NCI-H128 (cell line): ENCODE results near the gene FSD1L.
A peak's percentile ranks its signal among the peaks of the same experiment; 100 is the strongest.
"Not testable (repeated sequence)": the region's sequence is repeated elsewhere in the genome, so short reads cannot be mapped to it uniquely, and the experiment has no call there.

ENCODE experiments used
- DNase-seq: peaks from one replicate; lab custom pipeline; 2025; ENCODE audit not compliant: unreplicated experiment; lab: John Stamatoyannopoulos, UW

FSD1L gene

GRCh38 chr9:105554042-105554441 is 106.2 kb downstream of the FSD1L start:
- DNase-seq: no peak

DNA sequence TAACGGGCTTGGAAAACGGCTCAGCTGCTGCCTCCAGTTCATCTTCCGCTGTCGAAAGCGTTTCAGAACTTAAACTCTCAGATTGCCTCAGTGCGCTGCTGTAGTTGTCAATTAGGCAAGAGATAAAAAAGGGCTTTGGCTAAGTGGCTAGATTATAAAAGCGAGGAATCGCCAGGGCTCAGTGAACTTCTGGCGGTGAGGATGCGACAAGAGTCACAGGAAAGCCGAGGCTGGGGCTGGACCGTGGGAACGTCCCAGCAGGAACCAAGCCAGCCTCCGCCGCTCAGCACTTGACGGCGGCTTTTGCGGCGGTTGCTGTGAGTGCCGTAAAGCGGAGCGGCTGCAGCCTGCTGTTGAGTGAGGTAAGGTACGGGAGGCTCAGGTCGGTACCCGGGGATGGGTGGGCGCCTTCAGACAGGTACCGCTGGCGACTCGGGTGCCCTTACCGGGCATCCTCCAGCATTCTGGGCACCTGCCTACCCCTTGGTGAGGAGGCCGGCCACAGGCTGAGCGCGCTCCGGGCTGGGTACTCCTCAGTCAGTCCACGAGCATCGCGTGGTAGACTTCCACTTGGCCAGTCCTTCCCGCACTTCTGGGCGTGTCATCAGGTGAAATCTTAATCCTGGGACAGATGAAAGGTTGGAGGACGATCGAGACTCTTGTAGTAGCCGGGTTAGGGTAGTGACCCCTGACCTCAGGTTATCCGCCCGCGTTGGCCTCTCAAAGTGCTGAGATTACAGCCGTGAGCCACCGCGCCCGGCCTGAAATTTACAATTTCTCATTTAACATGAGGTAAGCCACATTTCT is 110.2 kb downstream of the FSD1L start, which contains the start of gene FKTN:
FKTN (plus strand) TSS at position 328 of the 807 bp plus-strand sequence. CDS start 16,902 bp downstream, outside the sequence.
- DNase-seq: peak; percentile 65

DNA sequence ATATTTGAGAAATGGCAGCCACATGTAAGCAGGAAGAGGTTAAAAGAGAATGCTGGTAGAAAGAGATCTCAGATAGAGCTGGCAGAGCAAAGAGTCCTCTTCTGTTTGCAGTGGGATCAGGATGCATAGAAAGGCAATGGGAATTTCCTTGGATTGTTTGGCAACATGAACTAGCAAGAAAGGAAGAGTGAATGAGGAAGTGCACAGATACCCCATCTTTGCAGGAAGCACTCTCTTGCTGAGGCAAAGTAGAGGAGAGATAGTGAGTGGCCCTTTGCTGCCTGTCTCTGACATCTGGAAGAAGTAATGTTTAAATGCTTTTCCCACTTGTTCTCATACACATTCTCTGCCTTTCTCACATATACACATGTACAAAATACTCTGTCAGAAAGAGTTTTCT is 124.6 kb downstream of the FSD1L start:
- DNase-seq: no peak

GRCh38 chr9:105579952-105580351 is 132.1 kb downstream of the FSD1L start:
- not testable (repeated sequence) for DNase-seq

- DNase-seq: not testable (repeated sequence)
These were observed 133.7 kb downstream of the FSD1L start for GRCh38 chr9:105581550-105581949.

DNA sequence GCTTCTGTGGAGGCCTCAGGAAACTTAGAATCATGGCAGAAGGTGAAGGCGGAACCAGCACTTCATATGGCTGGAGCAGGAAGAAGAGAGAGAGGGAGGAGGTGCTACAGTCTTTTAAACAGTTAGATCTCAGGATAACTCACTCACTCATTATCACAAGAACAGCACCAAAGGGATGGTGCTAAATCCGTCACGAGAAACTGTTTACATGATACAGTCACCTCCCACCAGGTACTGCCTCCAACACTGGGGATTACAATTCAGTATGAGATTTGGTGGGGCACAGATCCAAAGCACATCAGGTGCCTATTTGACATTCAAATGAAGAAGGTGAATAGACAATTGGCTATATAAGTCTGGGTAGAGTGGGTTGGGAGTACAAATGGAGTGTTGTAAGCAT is 145.3 kb downstream of the FSD1L start:
- DNase-seq: no peak
